ACC112 (cell line): ENCODE data around the gene KCNC1.

Experiments
- H2AFZ ChIP-seq: fragments of 200-600 bp; sonication (generic); one replicate; pipeline ENCODE4 v1.6.0; 2017; ENCODE audit warnings: antibody characterized with exemption, low read length; ENCODE audit not compliant: unreplicated experiment
- H3K27ac ChIP-seq: fragments of 200-600 bp; sonication (generic); 2 replicates; pipeline ENCODE4 v1.5.1; 2014; ENCODE audit warnings: low read depth, mild to moderate bottlenecking, antibody characterized with exemption, low read length, moderate library complexity
- H3K27me3 ChIP-seq: fragments of 200-600 bp; sonication (generic); 2 replicates; pipeline ENCODE4 v1.6.1; 2014; ENCODE audit warnings: mild to moderate bottlenecking, antibody characterized with exemption, low read length, moderate library complexity, mixed read lengths; ENCODE audit not compliant: insufficient read depth
- H3K36me3 ChIP-seq: fragments of 200-600 bp; sonication (generic); 2 replicates; pipeline ENCODE4 v1.6.1; 2016; ENCODE audit warnings: mild to moderate bottlenecking, antibody characterized with exemption, low read length, moderate library complexity, mixed read lengths; ENCODE audit not compliant: insufficient read depth
- H3K4me1 ChIP-seq: fragments of 200-600 bp; sonication (generic); one replicate; pipeline ENCODE4 v1.6.1; 2016; ENCODE audit warnings: low read length, mixed read lengths; ENCODE audit not compliant: insufficient read depth, unreplicated experiment, control insufficient read depth
- H3K4me3 ChIP-seq: fragments of 200-600 bp; sonication (generic); 2 replicates; pipeline ENCODE4 v1.5.1; 2014; ENCODE audit warnings: mild to moderate bottlenecking, low read depth, low read length
- H3K79me2 ChIP-seq: fragments of 200-600 bp; sonication (generic); one replicate; pipeline ENCODE4 v1.6.0; 2016; ENCODE audit warnings: low read length; ENCODE audit not compliant: control insufficient read depth, unreplicated experiment, insufficient read depth

The KCNC1 gene

GRCh38 chr11:17776212-17776875, 41.8 kb downstream of the KCNC1 start:
- Histone ChIP-seq H3K36me3 (no peaks in the 10 kb centered on the region), H3K27me3 (0 out of 2 replicates have a peak, but pooled peaks cover 2% of the 10 kb centered on the region), H3K27ac (no peak overlapping the region), H3K4me3 (no peak overlapping the region), H2AFZ (no peak overlapping the region), H3K4me1 (no peaks in the 10 kb centered on the region), H3K79me2 (no peaks in the 10 kb centered on the region)

- Histone ChIP-seq H3K27me3 (0 out of 2 replicates have a peak, but pooled peaks cover 4% of the 10 kb centered on the region), H3K36me3 (no peaks in the 10 kb centered on the region), H3K4me3 (no peak overlapping the region), H3K79me2 (no peaks in the 10 kb centered on the region), H2AFZ (no peak overlapping the region), H3K27ac (no peak overlapping the region), H3K4me1 (no peaks in the 10 kb centered on the region)
These were observed 42.6 kb downstream of the KCNC1 start for GRCh38 chr11:17777086-17777737.

DNA sequence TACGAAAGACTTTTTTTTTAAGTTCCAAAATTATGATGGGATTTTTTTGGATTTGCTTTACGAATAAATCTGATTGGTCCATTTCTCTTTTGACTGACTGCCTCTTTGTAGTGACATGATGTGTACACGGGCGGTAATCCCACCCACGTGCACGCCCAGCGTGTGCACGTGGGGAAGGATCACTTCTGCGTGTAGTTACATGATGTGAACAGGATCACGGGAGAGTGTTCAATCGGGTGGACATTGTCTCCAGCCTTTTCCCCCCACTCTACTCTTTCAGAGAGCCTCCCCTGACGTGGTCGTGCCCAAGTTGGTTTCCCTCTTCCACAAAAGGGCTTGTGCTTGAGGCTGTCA, 43.1 kb downstream of the KCNC1 start:
- H3K4me1 ChIP-seq: no peaks in the 10 kb centered on the region
- H3K27ac ChIP-seq: no peak overlapping the region
- peaks cover 8% of the 10 kb centered on the region; the same call in 1 of the 2 replicates for H3K27me3 ChIP-seq
- H3K79me2 ChIP-seq: no peaks in the 10 kb centered on the region
- H2AFZ ChIP-seq: no peak overlapping the region
- H3K36me3 ChIP-seq: no peaks in the 10 kb centered on the region
- H3K4me3 ChIP-seq: no peak overlapping the region

GRCh38 chr11:17778352-17778751, 43.8 kb downstream of the KCNC1 start:
- H3K4me3 ChIP-seq: no peak overlapping the region
- H3K27me3 ChIP-seq: peaks cover 8% of the 10 kb centered on the region; the same call in 1 of the 2 replicates
- H3K27ac ChIP-seq: no peak overlapping the region
- no peaks in the 10 kb centered on the region for H3K79me2 ChIP-seq
- no peaks in the 10 kb centered on the region for H3K4me1 ChIP-seq
- H2AFZ ChIP-seq: no peak overlapping the region
- H3K36me3 ChIP-seq: no peaks in the 10 kb centered on the region

- no peaks in the 10 kb centered on the region for H3K36me3 ChIP-seq
These were observed 44.6 kb downstream of the KCNC1 start for GRCh38 chr11:17778956-17779860.

DNA sequence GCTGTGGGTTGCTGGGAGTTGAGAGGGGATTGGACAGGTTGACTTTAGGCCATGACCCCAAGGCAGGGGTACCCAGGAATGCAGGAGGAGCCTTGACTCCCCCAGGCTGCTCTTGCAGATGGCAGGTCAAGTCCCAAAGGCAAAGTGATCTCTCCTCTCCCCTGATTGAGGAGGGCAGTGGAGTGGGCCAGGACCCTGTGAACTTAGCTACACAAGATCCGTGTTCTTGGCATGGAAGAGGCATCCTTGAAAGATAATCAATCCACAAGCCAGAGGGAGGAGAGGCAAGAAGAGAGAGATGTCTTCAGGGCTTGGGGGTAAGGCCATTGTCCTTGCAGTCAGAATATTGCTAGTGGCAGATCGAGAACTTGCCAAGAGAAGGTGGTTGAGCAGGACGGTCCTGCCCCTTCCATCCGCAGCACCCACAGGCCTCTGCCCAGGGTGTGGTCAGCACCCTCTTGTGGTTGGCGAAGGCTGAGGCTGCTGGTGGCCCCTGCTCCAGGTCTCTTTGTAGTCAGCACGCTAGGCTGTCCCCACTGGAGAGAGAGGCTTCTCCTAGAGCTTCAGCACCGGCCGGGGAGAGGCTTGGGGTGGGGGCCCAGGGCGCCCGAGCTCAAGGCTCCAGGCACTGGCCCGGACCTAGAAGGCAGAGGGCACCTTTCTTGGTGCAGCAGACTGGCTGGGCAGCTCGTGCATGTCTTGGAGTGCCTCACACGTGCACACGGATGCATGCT, 45.4 kb downstream of the KCNC1 start:
- H3K4me3 ChIP-seq: no peak overlapping the region
- H3K79me2 ChIP-seq: no peaks in the 10 kb centered on the region
- H3K27ac ChIP-seq: no peak overlapping the region
- no peaks in the 10 kb centered on the region for H3K36me3 ChIP-seq
- H3K4me1 ChIP-seq: no peaks in the 10 kb centered on the region
- no peak overlapping the region for H2AFZ ChIP-seq
- peaks cover 8% of the 10 kb centered on the region; the same call in 1 of the 2 replicates for H3K27me3 ChIP-seq

More at GRCh38 chr11:17778956-17779860, 44.6 kb downstream of the KCNC1 start:
- Histone ChIP-seq H3K4me1 (no peaks in the 10 kb centered on the region), H2AFZ (no peak overlapping the region), H3K4me3 (no peak overlapping the region), H3K27me3 (peaks cover 8% of the 10 kb centered on the region; the same call in 1 of the 2 replicates), H3K27ac (no peak overlapping the region), H3K79me2 (no peaks in the 10 kb centered on the region)

GRCh38 chr11:17780668-17781067, 46.1 kb downstream of the KCNC1 start:
- peaks cover 8% of the 10 kb centered on the region; the same call in 1 of the 2 replicates for H3K27me3 ChIP-seq
- no peak overlapping the region for H2AFZ ChIP-seq
- no peaks in the 10 kb centered on the region for H3K36me3 ChIP-seq
- no peak overlapping the region for H3K27ac ChIP-seq
- H3K4me3 ChIP-seq: no peak overlapping the region
- no peaks in the 10 kb centered on the region for H3K79me2 ChIP-seq
- H3K4me1 ChIP-seq: no peaks in the 10 kb centered on the region

DNA sequence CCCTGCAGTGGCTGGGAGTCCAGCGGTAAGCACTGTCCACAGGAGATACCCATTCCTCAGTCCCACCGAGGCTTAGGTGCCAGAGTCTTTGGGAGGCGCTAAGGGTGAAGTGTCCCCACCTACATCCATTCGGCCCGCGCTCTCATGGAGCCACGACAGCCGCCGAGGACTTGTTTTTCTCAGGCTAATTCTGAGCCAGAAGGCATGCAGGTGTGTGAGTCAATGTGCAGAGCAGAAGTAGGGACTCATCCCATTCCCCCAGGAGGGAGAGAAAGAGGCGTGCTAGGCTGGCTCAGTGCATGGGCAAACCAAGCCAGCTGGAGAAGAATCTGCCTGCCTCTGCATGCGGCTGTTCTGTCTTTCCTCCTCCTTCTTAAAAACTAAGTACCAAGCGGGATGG, 46.6 kb downstream of the KCNC1 start:
- Histone ChIP-seq H3K27ac (no peak overlapping the region), H3K36me3 (no peaks in the 10 kb centered on the region), H3K27me3 (peaks cover 8% of the 10 kb centered on the region; the same call in 1 of the 2 replicates), H3K4me1 (peaks cover under 1% of the 10 kb centered on the region), H2AFZ (no peak overlapping the region), H3K79me2 (no peaks in the 10 kb centered on the region), H3K4me3 (no peak overlapping the region)

DNA sequence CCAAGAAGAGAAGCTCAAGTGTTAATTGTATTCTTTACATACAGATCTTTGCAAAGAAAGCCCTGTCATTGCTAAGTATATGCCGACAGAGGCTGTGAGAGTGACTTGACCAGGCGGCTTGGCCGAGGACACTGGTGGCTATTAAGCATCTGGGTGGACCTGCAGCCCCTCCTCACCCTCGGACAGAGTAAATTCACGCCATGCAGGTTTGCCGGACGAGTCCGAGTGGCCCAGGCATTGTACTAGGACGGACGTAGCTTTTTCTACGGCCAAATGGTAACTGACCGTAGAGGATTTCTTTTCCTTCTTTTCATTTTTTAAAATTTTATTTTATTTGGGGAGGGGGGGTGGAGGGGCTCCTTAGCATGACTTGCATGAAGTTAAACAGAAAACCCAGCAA, 47.0 kb downstream of the KCNC1 start:
- Histone ChIP-seq H3K79me2 (no peaks in the 10 kb centered on the region), H3K4me3 (no peak overlapping the region), H3K27ac (no peak overlapping the region), H2AFZ (no peak overlapping the region), H3K36me3 (no peaks in the 10 kb centered on the region), H3K4me1 (peaks cover 5% of the 10 kb centered on the region), H3K27me3 (peaks cover 8% of the 10 kb centered on the region; the same call in 1 of the 2 replicates)

- Histone ChIP-seq H3K4me3 (no peak overlapping the region), H2AFZ (no peak overlapping the region), H3K79me2 (no peaks in the 10 kb centered on the region), H3K27ac (no peak overlapping the region), H3K4me1 (peaks cover 10% of the 10 kb centered on the region), H3K27me3 (peaks cover 8% of the 10 kb centered on the region; the same call in 1 of the 2 replicates), H3K36me3 (no peaks in the 10 kb centered on the region)
These were observed 47.6 kb downstream of the KCNC1 start for GRCh38 chr11:17782145-17782544.
